H1 (cell line): ENCODE results near the gene WNT9B. TPM values are rescaled to one million over a fixed set of nuclear protein-coding genes. Genes with fewer than 3 reads are reported as not detected.

Experiments used
- CHD7 ChIP-seq: fragments of 300-600 bp; sonication (generic); IDR thresholded peaks from 2 replicates; pipeline ENCODE4 v1.7.1; 2012; ENCODE audit warnings: low read length, moderate library complexity, mild to moderate bottlenecking, inconsistent platforms; ENCODE audit not compliant: insufficient replicate concordance
- EZH2 ChIP-seq: fragments of 200-600 bp; sonication (generic); IDR thresholded peaks from 2 replicates; pipeline ENCODE4 v1.7.1; 2012; ENCODE audit warnings: low read depth, mild to moderate bottlenecking, moderate library complexity, low read length, inconsistent platforms; ENCODE audit not compliant: severe bottlenecking
- HDAC2 ChIP-seq, 2 experiments: fragments of 300-600 bp in 1 of 2; sonication (generic) in 1 of 2; IDR thresholded peaks; 2 replicates each; pipeline ENCODE4 v1.6.1; 2011 to 2012; ENCODE audit warnings: low read depth in 2 of 2, low read length in 2 of 2, mild to moderate bottlenecking in 2 of 2, moderate library complexity in 2 of 2, borderline replicate concordance in 1 of 2, inconsistent platforms in 1 of 2
- SRF ChIP-seq: IDR thresholded peaks from 2 replicates; pipeline ENCODE4 v1.6.1; 2011; ENCODE audit warnings: mild to moderate bottlenecking, low read depth, low read length, moderate library complexity
- polyA plus RNA-seq, 7 experiments: library from polyadenylated mRNA; depleted of rRNA in 3 of 7; stranded (reverse) in 5 of 7; unstranded in 2 of 7; fragments of >200 nt in 5 of 7; fragments of 200-250 nt in 2 of 7; gene quantifications; 1 replicate in 5 of 7; 2 replicates in 1 of 7; 4 replicates in 1 of 7; pipeline versions ENCODE4 v1.2.1 to v1.2.3, GENCODE V29; 2011 to 2013; ENCODE audit warnings: missing spikeins in 2 of 7, mixed read lengths in 2 of 7
- total RNA-seq: library from RNA; stranded (reverse); fragmentation: NEBNext Ultra II Directional; extraction: Animal tissue kit (Norgen Biotek cat#: 25700); gene quantifications from 2 replicates; pipeline ENCODE4 v1.2.1, GENCODE V29; 2021

Gene WNT9B
- total and polyA plus RNA-seq, 2 of the 8 experiments (the other 6 are each of a cell fraction or from before 2014, with no cell fraction given): 0.21 TPM; not detected in 1

- no peak for TF ChIP-seq SRF
- TF ChIP-seq EZH2: no peak
- no peak for TF ChIP-seq HDAC2 (IDR thresholded peaks at IDR 0.05; ENCODE audit: borderline replicate concordance in 1 of 2, low read depth in 2 of 2, low read length in 2 of 2)
- TF ChIP-seq CHD7: no peak
These were observed 25.0 kb downstream of the WNT9B start (continued) for GRCh38 chr17:46876353-46876887.
